GM19463 (cell line): Measurements from ENCODE around the gene RNASEH2A.
"Not testable (repeated sequence)": the region's sequence is repeated elsewhere in the genome, so short reads cannot be mapped to it uniquely, and the experiment has no call there.

Experiments
- ATAC-seq: cut with Tn5 transposase; IDR thresholded peaks from one replicate; pipeline ENCODE4 v1.9.1; 2021; ENCODE audit warnings: mild to moderate bottlenecking, moderate library complexity; ENCODE audit not compliant: unreplicated experiment

Gene RNASEH2A

GRCh38 chr19:12825254-12826131, 19.1 kb downstream of the RNASEH2A start:
- no peak for ATAC-seq

DNA sequence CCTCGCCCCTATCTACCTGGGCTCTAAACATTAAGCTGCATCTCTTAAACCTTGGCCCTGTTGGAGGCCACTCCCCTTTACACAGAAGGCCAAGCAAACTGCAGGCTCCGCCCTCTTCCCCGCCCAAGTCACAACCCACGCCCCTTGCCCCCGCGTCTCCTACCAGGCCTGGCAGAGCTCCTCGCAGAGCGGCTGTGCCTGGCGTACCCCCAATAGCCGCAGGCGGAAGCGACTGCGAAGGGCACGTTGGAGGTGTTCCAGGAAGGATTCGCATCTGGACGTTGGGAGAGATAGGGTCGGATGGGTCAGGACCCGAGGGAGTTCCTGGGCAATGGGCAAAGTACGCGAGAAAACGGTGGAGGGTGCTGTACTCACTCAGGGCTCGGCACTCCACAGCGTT, 22.1 kb downstream of the RNASEH2A start:
- no peak for ATAC-seq

DNA sequence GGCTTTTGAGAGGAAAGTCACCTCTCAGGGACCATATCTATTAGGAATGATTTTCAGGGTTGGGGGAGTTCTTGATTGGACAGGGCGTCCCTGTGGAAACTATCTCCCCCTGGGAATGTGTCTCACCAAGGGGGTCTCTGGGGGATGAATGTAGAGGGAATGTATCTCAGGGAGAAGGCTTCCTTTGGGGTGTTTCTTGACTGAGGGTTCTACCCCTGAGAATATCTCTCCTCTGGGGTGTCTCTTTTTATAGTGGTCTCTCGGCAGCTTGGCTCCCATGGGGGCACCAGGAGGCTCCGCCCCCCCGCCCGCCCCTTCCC, 27.0 kb downstream of the RNASEH2A start:
- ATAC-seq = no peak

DNA sequence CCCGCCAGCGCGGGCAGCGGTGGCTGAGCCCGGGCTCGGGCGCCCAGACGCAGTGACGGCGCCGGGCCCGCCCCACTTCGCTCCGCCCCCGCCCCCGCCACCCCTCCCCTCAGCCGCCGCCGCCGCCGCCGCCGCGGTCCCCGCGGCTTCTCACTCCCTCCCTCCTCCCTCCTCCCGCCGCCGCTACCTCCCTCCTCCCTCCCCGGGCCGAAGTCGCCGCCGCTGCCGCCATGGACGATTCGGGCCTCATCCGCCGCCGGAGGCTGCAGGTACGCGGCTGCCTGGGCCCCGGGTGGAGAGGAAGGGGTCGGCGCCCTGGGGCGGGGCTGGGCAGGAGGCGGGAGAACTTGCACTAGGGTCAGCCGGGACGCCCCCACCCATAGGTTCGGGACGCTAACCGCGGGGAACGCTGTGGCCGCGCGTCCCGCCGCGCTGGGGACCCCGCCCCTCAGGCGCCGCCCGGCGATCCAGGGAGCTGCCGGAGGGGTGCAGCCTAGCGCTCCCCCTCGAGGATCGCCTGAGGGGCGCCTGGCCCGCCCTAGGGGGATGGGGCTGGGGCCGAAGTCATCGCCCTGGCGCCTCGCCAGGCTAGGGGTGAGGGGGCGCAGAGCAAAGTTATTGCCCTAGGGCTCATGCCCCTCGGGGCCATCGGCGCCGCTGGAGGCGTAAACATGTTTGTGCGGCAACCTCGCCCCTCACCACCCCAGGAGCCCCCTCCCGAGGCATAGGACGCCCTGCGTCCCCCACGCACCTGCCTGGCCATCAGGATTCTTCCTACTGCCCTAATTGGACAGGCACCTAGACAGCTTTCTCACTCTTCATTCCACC, 27.6 kb downstream of the RNASEH2A start:
- no peak for ATAC-seq

DNA sequence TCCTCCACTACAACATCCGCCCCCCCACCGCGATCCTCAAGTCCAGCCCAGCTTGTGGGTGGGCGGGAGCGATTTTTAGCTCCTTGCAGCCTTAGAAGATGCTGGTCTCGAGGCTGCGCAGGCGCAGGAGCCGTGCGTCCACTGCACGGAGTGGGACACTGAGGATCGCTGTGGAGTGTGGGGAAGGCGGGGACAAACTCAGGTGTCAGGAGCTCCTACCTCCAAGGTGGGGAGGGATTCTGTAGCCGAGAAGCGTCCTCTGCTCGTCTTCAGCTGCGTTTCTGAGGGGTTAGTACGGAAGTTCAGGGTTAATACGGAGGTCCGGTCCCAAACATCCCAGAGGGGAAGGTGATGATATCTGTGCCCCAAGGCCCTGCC, 28.2 kb downstream of the RNASEH2A start, which contains the start of gene RTBDN:
TSS of gene RTBDN (minus strand) at position 14 of the 378 bp plus-strand sequence. CDS start 4,600 bp downstream, outside the sequence.
- no peak for ATAC-seq

GRCh38 chr19:12834976-12835757, 28.8 kb downstream of the RNASEH2A start:
- no peak for ATAC-seq

GRCh38 chr19:12836529-12836863, 30.1 kb downstream of the RNASEH2A start:
- no peak for ATAC-seq

GRCh38 chr19:12837225-12837624, 30.8 kb downstream of the RNASEH2A start:
- ATAC-seq = no peak

- no peak for ATAC-seq
Observed at GRCh38 chr19:12838182-12838885, 31.9 kb downstream of the RNASEH2A start, which contains the start of gene MAST1. MAST1 (plus strand) TSS chr19:12838515; CDS start chr19:12838573, 58 bp downstream.

DNA sequence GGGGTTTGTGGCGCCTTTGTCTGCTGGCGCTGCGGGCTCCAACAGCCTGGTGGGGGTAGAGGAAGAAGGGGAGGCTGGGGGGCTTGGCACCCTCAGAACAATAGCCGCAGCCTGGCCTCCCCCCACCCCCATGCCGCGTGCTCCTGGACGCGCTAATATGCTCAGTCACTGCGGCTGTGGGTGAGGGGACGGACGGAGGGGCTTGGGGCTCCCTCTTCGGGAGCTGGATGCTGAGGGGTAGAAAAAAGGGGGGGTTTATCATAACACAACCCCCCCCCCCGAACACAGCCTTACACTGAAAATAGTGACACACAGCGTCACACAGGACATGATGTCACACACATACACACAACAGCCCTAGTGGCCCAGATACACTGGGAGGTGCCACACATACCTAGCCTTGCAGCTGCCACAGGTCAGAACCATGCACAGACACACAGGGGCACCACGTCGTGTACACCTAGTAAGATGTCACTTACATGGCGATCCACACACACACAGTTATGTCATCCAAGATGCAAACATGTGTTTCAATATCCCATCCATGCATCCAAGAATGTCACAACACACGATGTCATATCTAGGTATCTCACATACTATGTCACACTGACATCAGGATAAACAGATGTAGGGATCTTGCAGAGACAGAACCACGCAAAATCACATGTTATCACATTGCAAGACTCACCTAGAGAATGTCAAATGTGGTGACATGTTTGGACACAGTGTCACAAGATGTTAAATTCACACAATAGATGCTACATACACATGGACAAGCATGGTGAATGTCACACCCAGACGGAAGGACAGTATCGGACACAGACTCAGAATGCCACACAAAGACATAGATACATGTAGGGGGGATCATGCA, 32.7 kb downstream of the RNASEH2A start:
- no peak for ATAC-seq

- ATAC-seq = no peak
Observed at GRCh38 chr19:12840091-12841079, 34.0 kb downstream of the RNASEH2A start.

DNA sequence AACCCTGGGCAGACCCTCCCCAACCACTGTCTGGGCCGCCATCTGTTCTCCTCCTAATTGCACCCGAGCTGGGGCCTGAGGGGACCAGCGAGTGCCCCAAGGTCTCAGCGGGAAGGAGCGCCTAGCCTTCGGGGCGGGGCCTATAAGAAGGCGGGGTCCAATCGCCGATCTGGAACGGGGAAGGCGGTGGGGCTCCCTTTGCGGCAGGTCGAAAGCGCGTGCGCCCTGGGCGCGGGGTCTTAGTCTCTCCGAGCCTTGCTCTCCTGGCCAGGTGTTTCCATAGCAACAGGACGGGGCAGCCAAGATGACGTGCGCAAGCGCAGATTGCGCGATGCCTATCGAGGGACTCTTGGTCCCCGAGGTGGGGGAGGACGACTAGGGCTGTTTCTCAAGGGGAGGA, 34.7 kb downstream of the RNASEH2A start:
- no peak for ATAC-seq

DNA sequence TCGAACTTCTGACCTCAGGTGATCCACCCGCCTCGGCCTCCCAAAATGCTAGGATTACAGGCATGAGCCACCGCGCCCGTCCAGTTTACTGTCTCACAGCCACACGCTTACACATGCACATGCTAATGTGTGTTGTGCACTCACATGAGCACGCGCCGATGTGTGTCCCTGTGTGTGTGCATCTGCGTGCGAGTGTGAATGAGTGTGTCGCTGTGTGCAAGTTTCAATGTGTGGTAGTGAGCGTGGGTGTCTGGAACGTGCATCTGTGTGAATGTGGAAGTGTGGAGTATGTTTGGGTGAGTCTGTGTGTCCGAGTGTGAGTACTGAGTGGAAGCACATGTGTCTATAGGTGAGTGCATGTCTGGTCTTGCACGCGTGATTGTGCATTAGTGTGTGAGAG, 36.1 kb downstream of the RNASEH2A start:
- no peak for ATAC-seq

DNA sequence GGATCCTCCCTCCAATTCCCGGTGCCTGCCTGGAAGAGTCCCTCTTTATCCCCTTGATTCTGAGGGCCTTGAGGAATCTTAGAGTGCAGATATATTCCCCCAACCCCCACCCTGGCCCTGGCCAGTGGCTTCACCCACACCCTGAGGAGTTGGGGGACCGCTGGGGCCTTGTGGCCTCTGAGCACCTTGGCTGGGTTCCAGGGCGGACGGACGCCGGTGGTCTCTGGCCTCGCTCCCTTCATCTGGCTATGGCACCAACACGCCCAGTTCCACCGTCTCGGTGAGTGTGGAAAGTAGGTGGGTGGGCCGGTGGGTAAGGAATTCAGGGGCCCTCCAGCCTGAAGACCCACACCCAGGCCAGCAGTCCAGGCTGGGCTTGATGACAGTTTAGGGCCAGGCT, 36.9 kb downstream of the RNASEH2A start:
- ATAC-seq = no peak

- no peak for ATAC-seq
Observed at GRCh38 chr19:12843999-12844732, 37.8 kb downstream of the RNASEH2A start.

GRCh38 chr19:12846613-12847012, 40.2 kb downstream of the RNASEH2A start:
- ATAC-seq = not testable (repeated sequence)
